GM19025 (cell line): ENCODE measurements around the gene JUND.
A peak's percentile ranks its signal among the peaks of the same experiment; 100 is the strongest.
"Not testable (repeated sequence)": the region's sequence is repeated elsewhere in the genome, so short reads cannot be mapped to it uniquely, and the experiment has no call there.

ENCODE experiments used
- ATAC-seq: cut with Tn5 transposase; IDR thresholded peaks from one replicate; pipeline ENCODE4 v1.9.1; 2021; ENCODE audit warnings: mild to moderate bottlenecking, low read depth, moderate library complexity; ENCODE audit not compliant: unreplicated experiment

The JUND gene

GRCh38 chr19:18281082-18282020 lies at the start of gene JUND:
Gene JUND, minus strand, starts transcription at chr19:18281622. Its CDS starts 138 bp downstream, at chr19:18281484.
- ATAC-seq, result peak; percentile 62

- no peak for ATAC-seq
These were observed 49.4 kb upstream of the JUND start for GRCh38 chr19:18330868-18331267.

- ATAC-seq, result no peak
These were observed 47.6 kb upstream of the JUND start for GRCh38 chr19:18329035-18329376.

- ATAC-seq, result peak; percentile 96
These were observed 47.1 kb upstream of the JUND start for GRCh38 chr19:18328340-18329034.

GRCh38 chr19:18326772-18327171 lies 45.4 kb upstream of the JUND start:
- no peak for ATAC-seq

- not testable (repeated sequence) for ATAC-seq
These were observed 42.9 kb upstream of the JUND start for GRCh38 chr19:18324373-18324731.

GRCh38 chr19:18322759-18323460 lies 41.5 kb upstream of the JUND start, which contains the start of gene LSM4:
Gene LSM4, minus strand, starts transcription at chr19:18323076. Its CDS starts 56 bp downstream, at chr19:18323020.
- peak; percentile 94 for ATAC-seq

- ATAC-seq, result no peak
These were observed 40.9 kb upstream of the JUND start for GRCh38 chr19:18322318-18322758.

GRCh38 chr19:18321734-18322102 lies 40.3 kb upstream of the JUND start:
- no peak for ATAC-seq

GRCh38 chr19:18320865-18321733 lies 39.7 kb upstream of the JUND start:
- ATAC-seq, result no peak

- no peak for ATAC-seq
These were observed 38.2 kb upstream of the JUND start for GRCh38 chr19:18319591-18320135.

- ATAC-seq, result no peak
These were observed 36.8 kb upstream of the JUND start for GRCh38 chr19:18317961-18318800.

GRCh38 chr19:18313398-18313797 lies 32.0 kb upstream of the JUND start:
- no peak for ATAC-seq

- no peak for ATAC-seq
These were observed 30.7 kb upstream of the JUND start for GRCh38 chr19:18312092-18312534.

GRCh38 chr19:18311502-18312091 lies 30.2 kb upstream of the JUND start:
- ATAC-seq, result no peak

GRCh38 chr19:18310966-18311365 lies 29.5 kb upstream of the JUND start:
- no peak for ATAC-seq

GRCh38 chr19:18310118-18310909 lies 28.9 kb upstream of the JUND start:
- no peak for ATAC-seq
